ENCODE results near the gene OLIG1.
A peak's percentile ranks its signal among the peaks of the same experiment; 100 is the strongest.

The OLIG1 gene

GRCh38 chr21:33099131-33099530 lies 29.2 kb downstream of the OLIG1 start:
- DNase-seq (ENCODE audit: low read depth in 2 of 2), result no peak

DNA sequence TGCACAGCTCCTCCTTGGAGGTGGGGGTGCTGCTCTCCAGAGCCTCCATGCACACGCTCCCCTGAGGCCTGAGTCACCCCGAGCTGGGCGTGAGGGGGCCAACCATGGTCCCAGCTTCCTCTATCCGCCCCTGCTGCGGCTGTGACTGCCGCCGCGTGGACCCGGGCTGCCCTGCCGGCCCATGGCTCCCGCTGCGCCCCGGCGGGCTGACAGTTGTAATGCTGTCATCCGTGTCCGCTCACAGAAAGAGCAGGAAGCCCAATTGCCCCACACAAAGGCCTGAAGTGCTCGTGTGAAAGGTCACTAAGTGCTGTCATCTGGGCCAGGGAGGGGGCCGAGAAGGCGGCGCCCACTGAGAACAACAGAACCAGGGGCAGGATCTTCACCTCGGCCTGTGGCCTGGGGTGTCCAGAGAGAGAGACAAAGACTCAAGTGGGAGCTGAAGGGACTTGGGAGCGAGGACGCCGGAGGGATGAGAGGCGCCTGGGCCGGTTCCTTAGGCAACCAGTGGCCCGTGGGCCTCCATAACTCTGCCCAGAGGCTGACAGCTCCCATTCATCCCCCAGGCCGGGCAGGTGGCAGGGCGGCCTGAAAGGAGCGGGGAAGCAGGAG lies 31.5 kb downstream of the OLIG1 start:
- no peak for DNase-seq (ENCODE audit: low read depth in 2 of 2)

GRCh38 chr21:33105088-33105487 lies 35.1 kb downstream of the OLIG1 start:
- DNase-seq (ENCODE audit: low read depth in 2 of 2), result no peak

DNA sequence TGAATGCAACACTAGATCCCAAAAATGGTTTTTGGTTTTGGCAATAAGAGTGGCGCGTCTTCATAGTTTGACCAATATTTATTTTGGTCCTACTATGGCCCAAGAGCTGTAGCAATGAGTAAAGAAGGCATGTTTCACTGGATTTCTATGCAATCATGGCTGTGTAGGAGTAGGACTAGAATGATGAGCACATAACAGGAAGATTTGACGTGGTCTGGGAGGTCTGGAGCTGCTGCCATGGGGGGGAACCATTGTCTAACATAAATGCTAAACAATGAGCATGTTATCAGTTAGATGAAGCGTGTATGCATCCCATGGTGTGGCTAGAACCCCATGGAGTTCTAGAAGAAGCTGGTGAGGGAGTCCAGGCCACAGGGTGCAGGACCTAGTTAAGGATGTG lies 38.3 kb downstream of the OLIG1 start:
- no peak for DNase-seq (ENCODE audit: low read depth in 2 of 2)

- DNase-seq (ENCODE audit: low read depth in 2 of 2), result peak; percentile 2 to 12
Observed at GRCh38 chr21:33109574-33110339, 39.8 kb downstream of the OLIG1 start.

DNA sequence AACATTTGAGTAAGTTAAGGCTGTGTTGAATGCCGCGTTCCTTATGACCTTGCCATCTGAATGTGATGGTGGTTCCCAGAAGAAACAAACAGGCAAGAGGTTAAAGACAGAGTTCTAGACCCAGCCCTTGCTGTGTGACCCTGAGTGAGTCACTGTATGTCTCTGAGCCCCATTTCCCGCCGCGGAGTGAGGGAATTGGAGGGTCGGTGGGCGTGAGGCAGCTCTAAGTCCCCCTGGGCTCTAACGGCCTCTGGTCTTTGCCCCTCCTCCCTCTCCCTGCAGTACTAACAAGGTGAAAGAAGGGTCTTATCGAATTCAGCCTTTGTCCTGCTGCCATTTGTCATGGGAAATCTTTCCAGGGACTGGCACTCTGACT lies 40.4 kb downstream of the OLIG1 start:
- DNase-seq (ENCODE audit: low read depth in 2 of 2), result no peak

DNA sequence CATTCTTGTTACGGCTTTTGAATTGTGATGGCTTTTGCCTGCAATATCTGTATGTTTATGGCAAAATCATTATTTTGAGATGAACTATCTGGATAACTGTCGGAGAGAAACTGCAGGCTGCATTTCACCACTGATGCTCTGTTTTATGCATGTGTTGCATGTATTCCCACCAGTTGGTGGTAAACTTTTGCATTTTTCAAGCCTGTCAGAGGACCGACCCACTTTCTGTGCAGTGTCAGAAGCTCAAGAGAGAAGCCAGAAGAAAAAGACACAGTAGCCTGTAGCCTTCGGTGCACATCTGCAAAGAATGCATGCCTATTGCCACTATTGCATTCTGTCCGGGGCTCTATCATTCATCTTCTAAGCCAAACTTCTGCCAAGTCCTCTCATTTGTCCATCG lies 41.6 kb downstream of the OLIG1 start:
- DNase-seq (ENCODE audit: low read depth in 2 of 2), result no peak

DNA sequence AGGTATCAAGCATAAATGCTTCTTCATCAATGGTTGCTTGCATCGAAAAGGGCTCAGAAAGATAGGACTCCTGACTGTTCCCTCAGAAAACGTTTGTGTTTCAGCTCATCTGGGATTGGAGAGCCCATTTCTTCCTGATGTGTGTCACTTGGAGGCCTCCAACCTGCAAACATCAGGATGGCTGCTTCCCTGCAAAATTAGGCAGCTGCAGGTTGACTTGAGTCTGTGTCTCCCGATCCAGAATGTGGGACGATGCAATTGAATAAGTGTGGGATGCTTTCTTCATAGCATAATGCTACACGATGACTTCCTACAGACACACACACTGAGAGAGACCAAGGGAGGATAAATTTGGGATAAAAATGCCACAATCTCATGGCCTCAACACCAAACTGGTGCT lies 42.2 kb downstream of the OLIG1 start:
- DNase-seq (ENCODE audit: low read depth in 2 of 2), result no peak

- no peak for DNase-seq (ENCODE audit: low read depth in 2 of 2)
Observed at GRCh38 chr21:33112681-33113080, 42.7 kb downstream of the OLIG1 start.

- DNase-seq (ENCODE audit: low read depth in 2 of 2), result no peak
Observed at GRCh38 chr21:33113131-33113530, 43.2 kb downstream of the OLIG1 start.

DNA sequence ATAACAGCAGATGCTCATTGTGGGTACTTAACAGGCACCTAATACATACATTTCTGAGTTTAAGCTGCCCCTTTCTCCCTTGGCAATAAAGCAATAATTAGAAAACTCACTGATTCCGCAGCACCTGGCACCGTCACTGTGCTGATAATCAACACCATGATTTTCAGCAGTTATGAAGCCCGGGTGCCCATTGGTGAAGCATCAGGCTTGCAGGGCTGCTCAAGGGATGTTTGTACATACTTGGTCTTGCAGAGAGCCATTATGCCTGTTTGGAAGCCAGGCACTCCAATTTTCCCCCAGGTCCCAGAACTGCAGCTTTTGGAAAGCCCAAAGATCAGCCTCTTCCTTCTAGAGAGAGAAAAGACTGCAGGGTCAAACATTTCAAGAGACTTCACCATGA lies 44.3 kb downstream of the OLIG1 start:
- DNase-seq (ENCODE audit: low read depth in 2 of 2), result no peak

DNA sequence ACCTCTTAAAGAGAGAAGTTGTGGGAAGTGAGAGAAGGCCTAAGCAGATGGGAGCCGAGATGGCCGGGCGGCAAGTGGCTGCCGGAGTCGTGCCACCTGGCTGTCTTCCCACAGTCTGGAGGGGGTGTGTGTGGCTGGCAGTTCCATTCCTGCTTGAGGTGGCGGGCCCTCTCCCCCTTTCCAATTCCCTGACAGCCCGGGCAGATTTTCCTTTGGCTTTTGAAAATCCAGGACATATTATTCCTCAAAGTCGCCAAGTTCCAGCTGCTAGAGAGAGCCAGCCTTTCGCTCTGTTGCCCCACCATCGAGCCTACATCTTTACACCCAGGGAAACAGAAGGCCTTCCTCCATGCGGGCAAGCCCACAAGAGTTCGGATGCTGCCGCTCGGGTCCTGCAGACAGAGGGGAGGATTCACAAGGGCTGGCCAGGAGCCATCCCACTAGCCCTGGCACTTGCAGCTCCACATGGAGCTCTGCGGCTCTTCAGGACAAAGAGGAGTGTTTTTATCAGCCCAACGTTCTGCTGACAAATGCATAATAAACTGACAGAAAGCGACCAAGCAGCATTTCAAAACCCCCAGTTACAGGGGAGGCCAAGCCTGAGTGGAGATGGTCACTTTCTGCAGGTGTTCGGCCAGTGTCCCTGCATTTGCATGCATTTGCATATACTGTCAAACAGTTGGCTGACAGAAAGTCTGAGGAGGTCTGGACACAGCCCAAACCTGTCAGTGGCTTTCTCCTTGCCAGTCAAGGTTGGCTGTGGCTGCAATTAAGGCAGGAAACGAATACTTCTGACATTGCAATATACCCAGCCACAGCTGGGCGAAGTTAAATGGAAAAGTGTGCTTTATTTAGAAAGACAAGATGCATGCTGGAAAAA lies 45.9 kb downstream of the OLIG1 start:
- DNase-seq (ENCODE audit: low read depth in 2 of 2), result no peak

DNA sequence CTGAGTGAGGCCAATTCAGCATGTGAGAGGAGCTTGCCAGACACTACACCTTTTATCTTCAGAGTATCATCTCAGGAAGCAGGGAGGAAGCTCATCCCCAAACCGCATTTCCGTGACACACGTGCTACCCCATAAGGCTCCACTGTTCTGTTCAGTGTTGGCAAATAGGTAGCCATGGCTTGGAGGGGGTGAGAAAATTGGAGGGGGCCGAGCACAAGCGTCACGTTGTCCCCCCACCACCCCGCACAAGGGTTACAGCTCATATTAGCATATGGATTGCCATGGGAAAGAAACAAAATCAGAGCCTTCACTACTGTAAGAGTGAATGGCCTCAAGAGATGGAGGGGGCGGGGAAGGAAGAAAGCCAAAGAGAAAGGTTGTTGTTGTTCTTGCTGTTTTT lies 46.7 kb downstream of the OLIG1 start:
- no peak for DNase-seq (ENCODE audit: low read depth in 2 of 2)

DNA sequence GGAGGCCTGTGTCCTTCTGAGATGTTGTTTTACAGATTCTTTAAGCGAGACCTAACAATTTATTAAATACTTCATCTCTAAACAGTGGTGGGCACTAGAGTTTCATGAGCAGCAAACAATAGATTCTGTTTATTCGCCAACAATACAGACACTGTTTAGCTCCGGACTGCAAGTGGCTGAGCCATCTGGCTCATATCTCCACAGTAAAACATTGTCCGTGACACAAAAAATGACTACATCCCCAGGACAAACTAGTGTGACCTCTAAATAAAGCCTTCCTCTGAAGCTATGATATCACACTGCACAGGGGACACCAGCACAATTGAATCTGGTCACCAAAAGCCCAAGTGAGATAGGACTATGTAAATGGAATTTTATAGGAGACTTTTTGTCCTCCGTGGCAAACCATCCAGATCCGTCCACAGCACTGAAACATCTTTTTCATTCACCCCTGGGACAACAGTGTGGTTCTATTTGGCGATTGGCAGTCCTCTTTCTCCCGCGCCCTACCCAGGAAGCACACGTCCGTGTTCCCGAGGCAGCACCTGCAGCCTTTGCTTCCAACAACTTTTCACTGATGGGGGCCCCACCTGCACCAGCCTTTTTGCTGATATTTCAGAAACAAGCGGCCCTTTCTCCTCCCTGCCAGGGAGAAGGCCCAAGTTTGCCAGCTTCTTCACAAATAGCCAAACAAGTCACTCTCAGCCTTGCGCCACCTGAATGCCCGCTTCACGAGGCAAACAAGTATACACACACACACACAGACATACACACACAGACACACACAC lies 47.4 kb downstream of the OLIG1 start:
- no peak for DNase-seq (ENCODE audit: low read depth in 2 of 2)

Measured in stimulated activated CD4-positive, alpha-beta T cell treated with anti-CD3 and anti-CD28 coated beads, Interleukin-15, amount 100 ng/mL, for 48 hours (primary cell).